Pons (tissue), 1 donor: Measurements from ENCODE around the gene GPC3.

Experiments
- DNase-seq: peaks from one replicate; pipeline ENCODE4 v3.0.0-alpha.2; 2016; ENCODE audit warnings: low spot score

Gene GPC3

DNA sequence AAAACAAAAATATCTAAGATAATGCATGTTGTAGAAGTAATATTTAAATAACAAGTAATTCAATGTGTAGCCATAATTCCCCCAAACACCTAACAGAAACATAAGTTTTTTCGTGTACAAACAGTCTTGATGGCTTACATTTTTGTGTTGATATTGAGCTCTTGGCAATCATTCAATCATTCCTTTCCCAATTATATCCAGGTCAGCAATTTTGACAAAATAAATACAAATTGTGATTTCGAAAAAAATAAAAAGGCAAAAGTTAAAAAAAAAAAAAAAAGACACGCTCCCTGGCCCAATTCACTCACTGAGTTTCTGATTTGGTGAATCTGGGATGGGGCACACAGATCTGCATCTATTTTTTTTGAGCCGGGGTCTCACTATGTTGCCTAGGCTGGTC, 382.5 kb downstream of the GPC3 start:
- DNase-seq: no peak

DNA sequence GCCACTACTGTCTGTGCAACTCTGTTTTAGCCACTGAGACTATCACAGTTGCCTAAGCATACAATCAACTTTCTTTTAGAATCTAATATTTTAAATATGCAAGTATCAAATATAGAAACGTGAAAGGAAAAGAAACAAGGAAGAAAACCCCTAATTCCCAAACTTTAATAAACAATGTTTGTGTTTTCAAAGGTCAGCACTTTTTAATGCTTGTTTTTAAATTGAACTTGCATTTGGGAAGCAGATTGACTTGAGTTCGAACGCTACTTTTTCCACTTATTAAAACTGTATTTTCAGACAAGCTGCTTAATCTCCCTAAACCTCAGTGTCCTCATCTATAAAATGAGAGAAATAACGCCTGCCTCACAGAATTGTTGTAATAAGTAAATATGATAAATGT, 384.3 kb downstream of the GPC3 start:
- DNase-seq: no peak

DNA sequence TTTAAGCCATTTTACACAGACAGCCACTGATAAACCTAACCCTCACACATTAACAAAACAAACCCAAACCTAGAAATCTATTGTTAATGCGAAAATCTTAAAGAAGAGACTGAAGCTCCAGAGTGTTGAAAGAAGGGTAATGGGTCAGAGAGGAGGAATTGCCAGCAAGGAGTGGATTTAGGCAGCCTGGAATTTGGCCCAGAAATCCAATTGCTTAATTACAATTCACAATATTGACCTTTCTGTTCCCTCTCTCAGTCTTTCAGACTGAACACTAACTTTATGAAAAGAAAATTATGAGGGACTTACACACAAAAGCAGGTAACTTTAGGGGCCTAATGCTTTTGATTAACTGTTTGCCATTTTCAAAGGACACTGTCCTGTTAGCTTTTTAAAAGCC, 384.9 kb downstream of the GPC3 start:
- no peak for DNase-seq

DNA sequence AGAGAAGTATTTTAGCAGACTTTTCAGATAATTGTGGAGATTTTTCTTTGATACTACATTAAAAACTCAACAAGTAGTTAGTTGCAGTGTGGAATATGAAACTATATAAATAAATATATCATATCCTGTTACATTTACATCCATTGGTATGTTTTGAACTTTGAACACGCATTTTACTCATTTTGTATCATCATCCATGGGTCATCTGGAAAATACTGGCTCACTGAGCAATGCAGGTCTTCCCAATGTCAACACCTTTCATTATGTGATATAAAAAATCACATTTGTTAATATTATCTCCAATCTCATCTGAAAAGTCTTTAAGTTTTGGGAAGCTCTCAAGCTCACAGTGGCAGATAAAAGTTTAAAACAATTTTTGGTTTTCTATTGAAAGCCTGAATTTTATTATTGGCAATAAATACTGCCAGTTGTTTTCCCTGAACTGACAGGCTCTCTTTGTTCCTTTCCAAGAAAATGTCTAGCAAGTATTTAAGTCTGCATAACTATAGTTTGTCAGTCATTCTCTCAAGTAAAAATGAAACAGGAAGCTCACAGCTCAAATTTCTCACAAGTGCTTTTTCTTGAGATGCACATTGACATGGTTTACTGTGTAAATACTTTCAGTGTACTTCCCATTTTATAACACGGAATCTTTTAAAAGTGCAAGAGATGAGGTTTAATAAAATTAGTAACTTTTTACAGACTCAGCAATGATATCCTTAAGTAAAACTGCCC, 386.6 kb downstream of the GPC3 start:
- DNase-seq: peak; percentile 20

DNA sequence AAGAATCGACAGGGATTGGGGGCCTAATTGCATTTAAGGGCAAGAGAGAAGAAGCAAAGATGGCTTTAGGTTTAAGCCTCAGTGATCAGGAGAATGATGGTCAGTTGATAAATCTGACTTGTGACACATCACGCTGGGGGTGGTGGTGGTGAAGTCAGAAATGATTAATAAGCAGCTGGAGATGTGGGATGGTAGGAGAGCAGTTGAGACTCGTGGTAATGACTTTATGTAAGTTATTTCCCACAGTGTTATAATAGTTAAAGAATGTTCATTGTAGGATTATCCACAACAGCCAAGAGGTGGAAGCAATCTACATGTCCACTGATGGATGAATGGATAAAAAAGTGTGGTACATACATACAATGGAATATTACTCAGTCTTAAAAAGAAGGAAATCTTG, 391.2 kb downstream of the GPC3 start:
- DNase-seq: no peak

DNA sequence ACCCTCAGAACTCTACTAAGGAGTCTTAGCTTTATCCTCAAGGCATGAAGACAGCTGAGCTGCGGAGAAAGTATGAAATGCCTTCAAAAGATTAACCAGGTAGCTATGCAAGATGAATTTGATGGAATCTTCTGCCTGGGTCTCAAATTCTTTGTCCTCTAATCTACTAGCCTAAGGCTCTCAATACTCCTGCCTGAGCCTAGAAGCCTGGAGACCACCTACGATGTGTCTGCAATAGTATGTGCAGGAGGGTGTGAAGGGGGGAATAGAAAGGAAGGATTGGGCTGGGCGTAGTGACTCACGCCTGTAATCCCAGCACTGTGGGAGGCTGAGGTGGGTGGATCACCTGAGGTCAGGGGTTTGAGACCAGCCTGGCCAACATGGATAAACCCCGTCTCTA, 391.9 kb downstream of the GPC3 start:
- no peak for DNase-seq

DNA sequence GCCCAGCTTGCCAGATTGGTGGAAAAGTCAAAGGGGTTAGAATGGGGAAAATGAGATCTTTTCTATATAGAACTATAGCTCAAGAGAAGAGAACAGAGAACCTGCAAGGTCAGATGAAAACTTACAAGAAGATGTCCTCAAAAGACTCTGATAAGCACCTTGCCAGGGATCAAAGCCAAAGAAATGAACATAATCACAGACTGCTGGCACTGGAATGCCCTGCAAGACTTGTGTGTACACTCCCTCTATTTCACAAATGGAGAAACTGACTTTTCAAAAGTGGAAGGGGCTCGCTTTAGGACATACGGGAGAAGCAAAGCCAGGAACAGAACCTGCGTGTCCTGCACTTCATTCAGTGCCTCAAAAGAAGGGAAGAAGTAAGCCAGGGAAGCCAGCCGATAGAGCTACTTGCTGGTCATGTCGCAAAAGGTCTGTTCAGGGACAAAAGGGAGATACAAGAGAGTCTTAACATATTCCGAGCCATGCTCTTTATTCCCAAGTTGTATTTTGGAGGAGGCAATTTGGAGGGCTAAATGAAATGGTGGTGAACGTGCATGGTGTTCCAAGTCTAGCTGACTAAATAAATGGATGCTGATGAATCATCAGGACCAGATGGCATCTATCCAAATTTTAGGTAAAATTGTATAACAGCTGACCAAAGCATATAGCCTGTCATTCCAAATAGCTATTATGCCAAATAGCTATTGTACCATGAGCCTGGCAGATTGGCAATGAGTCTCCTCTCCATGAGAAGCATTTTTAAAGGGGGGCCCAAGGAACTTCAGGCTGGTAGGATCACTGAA, 394.5 kb downstream of the GPC3 start:
- no peak for DNase-seq

DNA sequence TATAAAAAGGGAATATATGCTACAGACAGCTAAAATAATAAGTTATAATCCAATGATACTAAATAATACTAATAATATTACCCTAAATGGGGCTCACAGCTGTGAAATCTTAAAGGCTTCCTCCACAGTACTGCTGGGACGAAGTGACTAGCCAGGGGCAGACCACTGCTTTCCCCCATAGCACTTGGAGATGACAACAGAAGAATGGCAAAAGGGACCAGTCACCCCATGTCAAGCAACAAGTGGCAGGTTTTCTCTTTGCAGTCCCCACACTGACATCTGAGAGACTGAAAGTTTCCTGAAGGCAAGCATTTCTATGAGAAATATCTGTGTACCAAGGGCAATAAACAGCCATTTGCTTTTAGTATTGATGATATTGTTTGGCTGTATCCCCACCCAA, 396.6 kb downstream of the GPC3 start:
- no peak for DNase-seq

DNA sequence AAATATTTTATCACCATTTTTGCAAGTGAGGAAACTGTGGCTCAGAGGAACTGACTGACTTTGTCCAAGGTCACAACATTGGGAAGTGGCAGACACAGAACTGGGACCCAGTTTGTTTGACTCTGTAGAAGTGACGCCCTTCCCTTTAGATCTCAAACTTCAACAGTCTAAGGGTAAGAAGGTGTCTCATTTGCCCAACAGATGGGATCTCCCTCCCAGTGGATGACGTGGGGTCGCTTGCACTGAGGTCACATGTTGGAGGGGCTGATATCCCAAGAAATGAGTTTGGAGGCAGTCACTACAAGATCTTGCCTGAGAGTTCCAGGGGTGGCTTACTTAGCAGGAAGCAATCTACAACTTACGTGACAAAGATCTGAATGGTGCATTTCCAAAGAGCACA, 397.6 kb downstream of the GPC3 start:
- DNase-seq: no peak

DNA sequence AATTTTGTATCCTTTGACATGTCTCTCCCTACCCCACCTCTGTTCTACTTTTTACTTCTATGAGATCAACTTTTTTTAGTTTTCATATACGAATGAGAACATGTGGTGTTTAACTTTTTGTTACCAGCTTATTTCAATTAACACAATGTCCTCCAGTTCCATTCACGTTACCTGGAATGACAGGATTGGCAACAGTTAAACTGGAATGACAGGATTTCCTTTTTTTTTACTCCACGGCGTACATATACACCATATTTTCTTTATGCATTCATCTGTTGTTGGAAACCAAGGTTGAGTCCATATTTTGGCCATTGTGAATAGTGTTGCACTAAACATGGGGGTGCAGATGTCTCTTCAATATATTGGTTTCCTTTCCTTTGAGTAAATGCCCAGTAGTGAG, 398.3 kb downstream of the GPC3 start:
- no peak for DNase-seq

DNA sequence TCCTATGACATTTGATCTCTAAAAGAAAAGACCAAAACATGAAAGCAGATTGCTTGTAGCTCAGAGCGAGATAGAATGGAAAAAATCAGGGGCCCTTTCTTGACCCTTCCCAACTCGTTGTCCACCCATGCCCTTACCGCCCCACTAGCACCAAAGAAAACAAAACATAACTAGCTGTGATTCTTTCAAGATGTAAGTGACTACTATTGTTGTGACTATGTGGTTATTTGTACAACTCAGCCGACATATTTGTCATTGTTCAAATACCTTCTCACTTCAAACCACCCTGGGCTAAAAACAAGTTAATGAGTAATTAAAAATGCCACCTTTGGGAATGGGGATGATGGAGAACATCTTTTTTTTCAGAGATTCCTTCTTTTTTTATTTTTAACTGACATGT, 399.0 kb downstream of the GPC3 start:
- no peak for DNase-seq

DNA sequence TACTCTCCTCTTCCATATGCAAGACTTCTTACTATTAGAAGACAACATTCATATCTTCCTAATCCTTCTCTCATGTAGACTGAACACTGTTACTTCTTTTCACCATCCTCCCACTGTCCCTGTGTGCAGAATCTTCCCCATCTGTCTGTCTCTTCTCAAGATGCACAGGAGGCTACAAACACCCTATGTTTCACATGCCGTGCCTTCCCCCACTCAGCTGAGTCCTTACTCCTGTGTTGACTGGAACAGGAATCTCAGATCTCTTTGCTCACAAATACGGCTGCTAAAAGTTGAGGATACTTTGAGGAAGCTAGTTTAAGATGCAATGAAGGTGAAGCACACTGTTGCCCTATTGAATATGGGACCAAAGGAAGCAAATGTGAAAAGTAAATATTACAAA, 401.6 kb downstream of the GPC3 start:
- DNase-seq: no peak

DNA sequence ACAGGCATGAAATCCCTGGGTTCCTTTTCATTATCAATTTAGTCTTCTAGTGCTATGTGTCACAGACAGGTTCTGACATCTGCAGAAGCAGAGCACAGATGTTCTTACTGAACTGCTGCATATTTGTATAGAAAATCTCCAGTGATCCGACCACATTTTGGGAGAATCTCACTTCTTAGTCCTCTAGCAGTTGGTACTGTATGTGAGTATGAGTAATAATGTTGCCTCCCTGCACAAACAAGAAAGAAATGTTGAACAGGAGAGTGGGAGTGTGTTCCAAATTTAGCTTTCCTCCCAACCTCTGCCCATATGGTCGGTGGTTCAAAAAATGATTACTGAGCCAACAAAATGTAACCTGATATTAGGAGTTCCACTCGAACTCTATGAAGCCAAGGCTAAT, 404.8 kb downstream of the GPC3 start:
- DNase-seq: no peak

DNA sequence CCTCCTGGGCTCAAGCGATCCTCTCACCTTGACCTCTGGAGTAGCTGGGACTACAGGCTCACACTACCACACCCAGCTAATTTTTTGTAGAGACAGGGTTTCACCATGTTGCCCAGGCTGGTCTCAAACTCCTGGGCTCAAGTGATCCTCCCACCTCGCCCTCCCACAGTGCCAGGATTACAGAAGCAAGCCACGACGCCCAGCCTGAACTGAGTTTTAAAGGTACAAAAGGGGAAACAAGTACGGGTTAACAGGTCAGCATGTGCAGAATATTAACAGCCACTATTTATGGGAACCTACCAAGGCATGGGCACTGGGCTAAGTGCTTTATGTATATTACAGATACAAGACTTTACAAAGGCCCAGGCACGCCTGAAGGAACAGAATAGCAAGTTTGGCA, 405.8 kb downstream of the GPC3 start:
- no peak for DNase-seq

DNA sequence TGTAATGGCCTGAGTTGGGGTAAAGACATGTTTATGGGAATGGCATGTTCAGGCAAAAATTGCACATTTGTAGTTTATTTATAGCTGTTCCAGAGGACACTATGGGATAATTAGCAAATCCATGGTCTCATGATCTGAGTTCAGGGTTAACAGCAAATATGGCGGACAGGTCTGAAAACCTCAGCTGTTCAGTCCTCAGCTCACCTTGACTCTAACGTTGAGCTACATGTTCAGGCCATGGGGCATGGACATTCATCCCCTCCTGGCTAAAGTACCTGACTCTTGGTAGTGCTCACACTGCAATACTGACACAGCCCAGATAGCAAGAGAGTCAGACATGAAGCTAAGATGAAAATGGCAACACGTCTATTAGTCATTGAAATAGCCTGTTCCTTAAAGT, 408.5 kb downstream of the GPC3 start:
- DNase-seq: no peak

DNA sequence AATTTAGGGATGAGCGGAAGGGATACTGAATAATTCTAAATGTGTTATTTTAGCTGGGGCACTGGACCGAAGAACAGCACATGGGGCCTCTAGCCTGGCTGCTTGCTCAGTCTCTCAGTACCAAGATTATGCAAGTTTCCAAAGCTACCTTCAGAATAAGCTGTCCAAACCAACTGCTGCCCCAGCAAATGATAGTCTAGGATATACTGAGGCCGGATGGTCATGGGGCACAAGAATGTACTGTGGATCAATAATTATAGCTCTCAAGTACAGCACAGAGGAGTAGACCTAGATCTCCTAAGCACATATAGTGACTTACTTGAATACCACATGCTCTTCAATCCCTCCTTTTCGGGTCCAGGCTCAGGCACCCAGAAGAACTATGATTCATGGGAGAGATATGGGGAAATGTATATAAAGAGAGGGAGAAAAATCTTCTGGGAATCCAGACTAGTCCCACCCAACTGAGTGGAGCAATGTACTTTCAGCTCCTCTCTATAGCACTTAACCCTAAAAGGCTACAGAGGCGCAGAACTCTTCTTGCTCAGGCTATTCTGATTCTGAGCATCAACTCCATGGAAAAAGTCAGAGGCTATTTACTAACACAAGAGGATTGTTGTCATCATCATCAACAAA, 409.8 kb downstream of the GPC3 start:
- no peak for DNase-seq

DNA sequence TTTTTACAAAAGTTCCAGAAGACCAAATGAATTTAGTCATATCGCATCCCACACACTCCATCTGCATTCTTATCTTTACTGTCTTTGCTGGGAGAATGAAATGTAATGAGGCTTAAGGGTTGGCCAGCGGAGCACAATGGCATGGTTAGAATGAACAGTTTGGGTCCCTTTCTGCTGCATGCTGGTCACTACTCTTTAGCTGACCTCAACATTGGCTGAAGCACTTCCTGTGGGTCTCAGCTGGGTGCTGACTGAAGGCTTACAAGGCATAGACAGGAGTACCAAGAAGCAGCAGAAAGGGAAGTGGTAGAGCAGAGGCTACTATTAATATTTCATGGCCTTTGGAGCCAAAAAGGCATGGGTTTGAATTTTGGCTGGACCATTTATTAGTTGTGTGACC, 410.7 kb downstream of the GPC3 start:
- DNase-seq: peak; percentile 30

DNA sequence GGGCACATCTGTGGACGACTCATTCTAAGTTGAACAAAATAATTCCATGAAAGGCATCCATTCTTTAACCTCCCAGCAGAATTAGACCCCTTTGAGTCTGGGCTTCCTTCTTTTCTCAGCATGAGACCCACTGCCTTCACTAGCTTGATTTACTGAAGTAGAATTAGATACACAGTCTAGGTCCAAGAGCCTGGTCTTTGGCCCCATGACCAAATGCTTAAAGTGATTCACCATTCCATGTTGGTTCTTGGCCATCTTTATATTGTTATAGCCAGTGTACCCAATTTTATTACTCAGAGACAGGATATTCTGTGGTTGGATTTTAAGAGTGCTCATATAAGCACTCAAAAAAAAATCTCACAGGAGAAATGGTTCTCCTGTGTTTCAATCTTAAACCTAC, 414.8 kb downstream of the GPC3 start:
- DNase-seq: no peak

DNA sequence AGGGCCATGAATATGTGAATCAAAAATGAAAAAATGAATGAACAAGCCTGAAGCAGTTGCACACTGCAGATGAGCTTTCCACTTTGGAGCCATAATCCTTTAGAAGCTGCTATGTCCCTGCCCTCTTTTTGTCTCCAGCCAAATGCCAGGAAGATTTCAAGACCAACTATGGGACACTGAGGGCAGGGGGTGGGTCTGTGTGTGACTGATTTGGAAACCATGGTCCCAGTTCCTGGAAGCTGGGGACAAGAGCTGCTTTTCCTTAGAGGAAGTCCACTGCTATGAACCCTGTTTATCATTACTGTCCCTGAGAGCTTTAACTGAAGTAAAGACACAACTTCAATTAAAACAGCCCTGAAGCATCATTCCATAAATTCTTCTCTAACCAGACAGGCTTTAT, 416.2 kb downstream of the GPC3 start:
- DNase-seq: no peak

DNA sequence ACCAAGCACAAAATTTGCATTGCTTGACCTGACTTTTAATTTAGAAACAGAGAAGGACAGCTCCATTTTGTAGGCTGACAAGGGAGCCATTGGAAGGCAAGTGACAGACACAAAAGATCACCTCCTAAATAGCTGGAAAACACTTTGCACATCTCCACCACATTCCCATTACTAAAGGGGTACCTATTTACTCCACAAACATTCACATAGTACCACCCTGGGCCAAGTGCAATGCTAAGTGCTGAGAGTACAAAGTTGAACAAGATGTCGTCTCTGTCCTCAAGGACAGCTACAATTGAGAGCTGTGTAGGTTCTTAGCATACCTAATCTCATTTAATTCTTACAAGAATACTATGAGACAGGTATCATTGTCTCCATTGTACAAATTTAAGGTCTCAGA, 417.3 kb downstream of the GPC3 start:
- no peak for DNase-seq

DNA sequence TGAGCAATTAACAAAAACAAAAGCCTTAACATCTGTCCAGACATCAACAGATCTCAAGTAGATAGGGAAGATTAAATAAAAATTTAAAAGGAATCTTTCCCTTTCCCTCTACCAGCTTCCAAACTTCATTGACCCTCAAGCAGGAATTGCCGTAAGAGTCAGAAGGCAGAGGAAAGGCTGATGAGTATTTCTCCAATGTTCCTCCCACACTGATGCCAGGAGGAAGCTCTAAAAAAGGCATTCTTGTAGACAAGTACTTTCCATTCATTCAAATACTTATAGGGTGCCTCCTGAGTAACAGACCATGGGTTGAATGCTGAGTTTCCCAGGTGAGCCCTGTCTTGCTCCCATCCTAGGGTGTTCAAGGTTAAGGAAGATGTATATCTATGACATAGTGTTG, 418.5 kb downstream of the GPC3 start:
- DNase-seq: no peak

DNA sequence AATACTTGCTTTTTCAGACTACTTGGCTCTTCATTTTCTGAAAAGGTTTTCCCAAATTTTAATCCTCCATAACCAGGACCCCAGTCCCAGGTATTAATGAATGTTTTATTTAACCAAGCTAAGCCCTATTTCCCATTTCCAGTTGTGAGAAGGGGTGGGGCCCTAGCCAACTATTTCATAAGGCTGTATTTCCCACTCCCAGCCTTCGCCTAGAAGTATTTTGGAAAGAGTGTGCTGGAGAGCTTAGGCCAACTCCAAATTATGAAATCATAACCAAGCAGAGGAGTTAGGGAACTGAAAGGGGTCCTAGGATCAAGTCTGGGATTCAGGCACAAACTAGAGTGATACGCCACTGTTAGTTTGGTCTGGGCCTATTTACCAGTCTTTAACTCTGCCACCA, 421.7 kb downstream of the GPC3 start:
- DNase-seq: no peak

DNA sequence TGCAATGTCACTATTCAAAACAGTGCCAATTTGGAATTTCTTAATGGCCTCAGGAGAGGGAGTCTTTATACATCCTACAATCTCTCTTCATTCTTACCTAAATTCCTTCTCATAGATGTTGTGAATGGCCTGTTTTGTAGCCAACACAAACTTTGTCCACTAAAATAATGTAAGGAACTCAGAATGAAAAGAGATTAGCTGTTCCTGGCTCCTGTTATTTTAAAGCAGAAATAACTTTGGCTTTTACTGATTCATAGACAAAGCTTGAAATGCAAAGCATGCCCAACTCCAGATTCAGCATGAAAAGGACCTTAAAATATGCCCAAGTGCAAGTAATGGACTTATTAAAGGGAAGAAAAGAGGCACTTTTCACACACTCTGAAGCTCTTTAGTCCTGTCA, 424.1 kb downstream of the GPC3 start:
- no peak for DNase-seq
